ENCODE results near the gene LIPG.
"Not testable (repeated sequence)": the region's sequence is repeated elsewhere in the genome, so short reads cannot be mapped to it uniquely, and the experiment has no call there.

LIPG gene

DNA sequence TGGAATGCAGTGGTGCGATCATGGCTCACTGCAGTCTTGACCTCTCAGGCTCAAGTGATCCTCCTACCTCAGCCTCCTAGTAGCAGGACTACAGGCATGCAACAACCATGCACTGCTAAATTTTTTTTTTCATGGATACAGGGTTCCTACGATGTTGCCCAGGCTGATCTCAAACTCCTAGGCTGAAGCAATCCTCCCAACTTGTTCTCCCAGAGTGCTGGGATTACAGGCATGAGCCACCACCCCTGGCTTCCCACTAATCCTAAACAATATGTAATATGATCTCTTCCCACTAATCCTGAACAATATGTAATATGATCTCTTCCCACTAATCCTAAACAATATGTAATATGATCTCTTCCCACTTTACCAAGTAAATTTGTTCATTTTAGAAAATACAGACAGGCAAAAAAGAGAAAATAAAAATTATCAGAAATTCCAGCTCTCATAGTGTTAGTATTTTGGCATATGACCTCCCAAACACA is 41.2 kb upstream of the LIPG start:
- TF ChIP-seq, protein P1, sequence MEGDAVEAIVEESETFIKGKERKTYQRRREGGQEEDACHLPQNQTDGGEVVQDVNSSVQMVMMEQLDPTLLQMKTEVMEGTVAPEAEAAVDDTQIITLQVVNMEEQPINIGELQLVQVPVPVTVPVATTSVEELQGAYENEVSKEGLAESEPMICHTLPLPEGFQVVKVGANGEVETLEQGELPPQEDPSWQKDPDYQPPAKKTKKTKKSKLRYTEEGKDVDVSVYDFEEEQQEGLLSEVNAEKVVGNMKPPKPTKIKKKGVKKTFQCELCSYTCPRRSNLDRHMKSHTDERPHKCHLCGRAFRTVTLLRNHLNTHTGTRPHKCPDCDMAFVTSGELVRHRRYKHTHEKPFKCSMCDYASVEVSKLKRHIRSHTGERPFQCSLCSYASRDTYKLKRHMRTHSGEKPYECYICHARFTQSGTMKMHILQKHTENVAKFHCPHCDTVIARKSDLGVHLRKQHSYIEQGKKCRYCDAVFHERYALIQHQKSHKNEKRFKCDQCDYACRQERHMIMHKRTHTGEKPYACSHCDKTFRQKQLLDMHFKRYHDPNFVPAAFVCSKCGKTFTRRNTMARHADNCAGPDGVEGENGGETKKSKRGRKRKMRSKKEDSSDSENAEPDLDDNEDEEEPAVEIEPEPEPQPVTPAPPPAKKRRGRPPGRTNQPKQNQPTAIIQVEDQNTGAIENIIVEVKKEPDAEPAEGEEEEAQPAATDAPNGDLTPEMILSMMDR (conservative IDR thresholded peaks at IDR 0.05; ENCODE audit: low read depth, low read length) = no peak
- no peak overlapping the region for H3K4me3 ChIP-seq (ENCODE audit: low read length)
- DNase-seq (ENCODE audit: low read depth) = peak; percentile 68

DNA sequence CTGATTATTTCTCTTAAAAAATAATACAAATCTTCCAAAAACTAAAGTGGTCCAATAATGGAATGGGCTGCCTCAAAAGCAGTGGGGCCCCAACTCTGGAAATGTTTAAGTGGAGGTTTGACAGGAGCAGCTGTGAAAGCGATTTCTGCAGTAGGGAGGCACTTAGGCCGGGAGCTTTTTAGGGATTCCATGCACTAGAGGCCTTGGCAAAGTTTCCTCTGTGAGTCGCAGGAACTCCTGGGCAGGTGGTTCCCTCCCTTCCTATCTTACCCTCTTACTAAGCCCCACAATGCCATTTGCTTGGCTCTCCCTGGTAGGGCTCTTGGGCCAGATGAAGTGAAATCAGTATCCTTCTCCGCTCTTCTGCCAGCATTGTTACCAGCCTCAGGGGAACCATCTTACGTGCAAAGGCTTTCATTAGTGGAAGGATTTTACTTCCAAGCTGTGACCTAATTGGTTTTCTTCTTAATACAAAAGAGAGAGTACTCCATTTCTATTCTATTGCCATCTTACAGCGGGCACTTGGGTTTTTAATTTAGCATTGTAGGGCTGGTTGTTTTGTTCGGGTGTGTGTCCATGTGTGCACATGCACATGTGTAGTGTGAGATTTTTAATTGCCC is 40.5 kb upstream of the LIPG start:
- DNase-seq (ENCODE audit: low read depth) = no peak
- TF ChIP-seq, protein P1 (conservative IDR thresholded peaks at IDR 0.05; ENCODE audit: low read depth, low read length) = no peak
- H3K4me3 ChIP-seq (ENCODE audit: low read length) = no peak overlapping the region

DNA sequence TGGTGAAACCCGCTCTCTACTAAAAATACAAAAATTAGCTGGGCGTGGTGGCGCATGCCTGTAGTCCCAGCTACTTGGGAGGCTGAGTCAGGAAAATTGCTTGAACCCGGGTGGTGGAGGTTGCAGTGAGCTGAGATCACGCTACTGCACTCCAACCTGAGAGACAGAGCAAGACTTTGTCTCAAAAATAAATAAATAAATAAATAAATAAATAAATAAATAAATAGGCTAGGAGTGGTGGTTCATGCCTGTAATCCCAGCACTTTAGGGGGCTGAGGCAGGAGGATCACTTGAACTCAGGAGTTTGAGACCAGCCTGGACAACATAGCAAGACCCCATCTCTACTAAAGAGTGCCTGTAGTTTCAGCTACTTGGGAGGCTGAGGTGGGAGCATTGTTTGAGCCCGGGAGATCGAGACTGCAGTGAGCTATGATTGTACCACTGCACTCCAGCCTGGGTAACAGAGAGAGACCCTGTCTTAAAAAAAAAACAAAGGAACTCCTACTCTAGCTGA is 38.2 kb upstream of the LIPG start:
- DNase-seq (ENCODE audit: low read depth); H3K4me3 ChIP-seq (ENCODE audit: low read length): not testable (repeated sequence)

DNA sequence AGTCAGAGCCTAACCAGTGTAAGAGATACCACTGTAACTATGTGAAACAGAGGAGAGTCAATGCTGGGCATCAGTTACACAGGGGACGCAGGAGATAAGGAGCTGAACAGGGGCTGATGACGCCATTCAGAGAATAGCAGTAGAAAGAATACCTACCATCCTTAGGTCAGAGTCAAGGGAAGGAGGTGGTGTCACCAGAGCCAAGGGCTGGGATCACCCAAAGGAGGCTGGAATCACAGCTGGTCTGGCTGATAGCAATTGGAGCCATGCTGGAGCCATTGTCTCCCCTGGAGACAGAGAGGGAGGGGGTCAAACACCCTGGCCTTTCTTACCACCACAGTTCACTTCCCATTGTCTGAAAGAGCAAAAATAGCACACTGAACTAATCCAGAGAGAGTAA is 37.5 kb upstream of the LIPG start:
- TF ChIP-seq, protein P1 (conservative IDR thresholded peaks at IDR 0.05; ENCODE audit: low read depth, low read length) = no peak
- H3K4me3 ChIP-seq (ENCODE audit: low read length) = no peak overlapping the region
- DNase-seq (ENCODE audit: low read depth) = no peak

DNA sequence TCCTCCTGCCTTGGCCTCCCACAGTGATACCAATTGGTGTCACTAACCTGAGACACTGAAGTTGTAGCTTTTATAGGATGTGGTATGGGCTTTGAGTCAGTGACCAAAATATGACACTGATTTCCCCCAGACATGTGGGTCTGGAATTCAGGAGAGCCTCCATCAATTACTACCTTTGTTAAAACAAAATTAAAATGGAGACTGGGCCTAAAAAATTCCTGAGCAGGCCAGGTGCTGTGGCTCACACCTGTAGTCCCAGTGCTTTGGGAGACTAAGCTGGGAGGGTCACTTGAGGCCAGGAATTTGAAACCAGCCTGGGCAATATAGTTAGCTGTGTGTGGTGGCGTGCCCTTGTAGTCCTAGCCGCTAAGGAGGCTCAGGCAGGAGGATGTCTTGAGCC is 36.9 kb upstream of the LIPG start:
- TF ChIP-seq, protein P1 (conservative IDR thresholded peaks at IDR 0.05; ENCODE audit: low read depth, low read length) = no peak
- DNase-seq (ENCODE audit: low read depth) = no peak
- no peak overlapping the region for H3K4me3 ChIP-seq (ENCODE audit: low read length)

DNA sequence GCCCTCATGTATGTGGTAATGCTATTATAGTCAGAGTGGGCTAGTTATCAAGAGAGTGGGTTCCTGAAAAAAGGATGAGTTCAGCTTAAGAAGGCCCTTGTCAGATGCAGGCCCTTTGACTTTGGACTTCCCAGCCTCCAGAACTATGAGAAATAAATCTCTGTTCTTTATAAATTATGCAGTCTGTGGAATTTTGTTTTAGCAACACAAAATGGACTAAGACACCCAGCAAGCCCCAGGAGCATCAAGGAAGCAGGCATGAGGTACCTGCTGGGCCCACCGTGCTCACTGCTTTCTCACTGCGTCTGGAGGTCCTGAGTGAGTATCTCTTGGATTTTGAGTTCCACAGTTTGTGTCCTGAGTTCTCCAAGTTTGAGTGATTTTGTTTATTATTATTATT is 35.9 kb upstream of the LIPG start:
- H3K4me3 ChIP-seq (ENCODE audit: low read length) = no peak overlapping the region
- DNase-seq (ENCODE audit: low read depth) = no peak
- TF ChIP-seq, protein P1 (conservative IDR thresholded peaks at IDR 0.05; ENCODE audit: low read depth, low read length) = no peak

DNA sequence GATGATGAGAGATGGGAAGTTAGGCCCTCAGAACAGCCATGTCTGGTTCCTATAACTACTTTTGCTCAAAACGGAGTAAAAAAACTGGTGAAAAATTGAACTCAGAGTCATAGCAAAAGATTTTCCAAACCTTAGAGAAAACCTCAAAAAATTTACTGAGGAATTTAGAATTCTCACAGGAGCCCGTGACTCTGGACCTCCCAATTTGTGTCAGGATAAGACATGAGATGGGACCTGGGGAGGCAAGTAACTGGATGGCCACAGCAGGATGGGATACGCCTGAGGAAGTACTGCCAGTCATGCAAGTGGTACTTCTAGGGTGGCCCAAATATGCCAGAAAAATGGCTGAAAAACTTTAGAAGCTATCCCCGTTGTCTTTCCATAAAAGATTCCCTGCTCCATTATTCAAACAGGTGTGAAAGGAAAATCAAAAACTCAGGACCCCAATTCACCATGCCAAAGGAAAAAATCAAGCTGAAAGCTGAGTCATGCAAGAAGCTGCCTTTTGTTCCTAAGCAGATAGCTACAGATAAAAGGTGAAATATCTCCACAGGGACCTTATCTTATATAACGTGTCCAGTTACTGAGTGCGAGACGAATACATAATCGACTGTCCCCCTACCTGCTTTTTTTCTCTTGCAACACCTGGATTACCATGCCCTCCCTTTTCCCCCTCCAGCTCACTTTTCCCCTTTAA is 34.1 kb upstream of the LIPG start:
- TF ChIP-seq, protein P1 (conservative IDR thresholded peaks at IDR 0.05; ENCODE audit: low read depth, low read length) = no peak
- no peak for DNase-seq (ENCODE audit: low read depth)
- no peak overlapping the region for H3K4me3 ChIP-seq (ENCODE audit: low read length)

Data from retinal pigment epithelial cell (primary cell).